DMS153 (cell line): ENCODE data around the gene PFDN6.
A peak's percentile ranks its signal among the peaks of the same experiment; 100 is the strongest.

Experiments used
- DNase-seq: peaks from one replicate; lab custom pipeline; 2025; lab: John Stamatoyannopoulos, UW

Gene PFDN6

DNA sequence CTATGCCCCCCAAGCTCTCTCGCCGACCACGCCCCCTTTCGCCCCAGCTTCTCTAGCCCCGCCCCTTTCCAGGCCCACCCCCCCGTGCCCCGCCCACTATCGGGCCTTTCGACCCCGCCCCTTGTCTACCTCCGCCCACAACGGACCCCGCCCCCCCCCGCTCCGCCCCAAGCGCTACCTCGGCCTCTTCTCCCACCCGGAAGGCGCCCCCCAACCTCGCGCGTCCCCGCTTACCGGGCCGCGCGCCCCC lies 27.9 kb downstream of the PFDN6 start:
- DNase-seq, result no peak

DNA sequence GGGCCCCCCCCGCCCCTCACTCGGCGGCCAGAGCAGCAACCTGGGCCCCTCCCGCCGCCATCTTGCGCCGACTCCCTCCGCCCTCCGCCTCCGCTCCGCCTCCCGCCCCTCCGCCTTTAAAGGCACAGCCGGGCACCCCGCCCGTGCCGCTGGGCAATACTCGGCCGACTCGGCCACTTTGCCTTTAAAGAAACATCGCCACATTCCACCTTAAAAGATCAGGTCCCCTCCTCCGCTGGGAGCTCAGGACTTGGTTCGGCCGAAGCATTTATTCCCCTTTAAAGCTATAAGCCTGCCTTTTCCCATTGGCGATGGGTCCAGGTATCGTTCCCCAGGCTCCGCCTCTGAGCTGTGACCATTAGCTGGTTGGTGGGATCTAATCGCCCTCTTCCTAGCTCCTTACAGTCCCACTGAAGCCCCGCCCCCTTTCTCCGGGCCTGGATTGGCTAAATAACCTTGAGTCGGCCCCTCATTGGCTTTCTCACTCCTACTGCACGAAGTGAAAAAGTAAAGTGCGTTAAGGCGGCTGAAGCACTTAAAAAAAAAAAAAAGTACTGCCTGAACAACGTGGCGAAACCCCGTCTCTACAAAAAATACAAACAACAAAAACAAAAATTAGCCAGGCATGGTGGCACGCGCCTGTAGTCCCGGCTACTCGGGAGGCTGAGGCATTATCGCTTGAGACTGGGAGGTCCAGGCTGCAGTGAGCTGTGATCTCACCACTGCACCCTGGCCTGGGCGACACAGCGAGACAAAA lies 28.4 kb downstream of the PFDN6 start, which contains the start of gene ZBTB22:
ZBTB22 (minus strand) TSS at position 76 of the 757 bp plus-strand sequence. CDS start 828 bp downstream, outside the sequence.
- DNase-seq, result peak; percentile 95

DNA sequence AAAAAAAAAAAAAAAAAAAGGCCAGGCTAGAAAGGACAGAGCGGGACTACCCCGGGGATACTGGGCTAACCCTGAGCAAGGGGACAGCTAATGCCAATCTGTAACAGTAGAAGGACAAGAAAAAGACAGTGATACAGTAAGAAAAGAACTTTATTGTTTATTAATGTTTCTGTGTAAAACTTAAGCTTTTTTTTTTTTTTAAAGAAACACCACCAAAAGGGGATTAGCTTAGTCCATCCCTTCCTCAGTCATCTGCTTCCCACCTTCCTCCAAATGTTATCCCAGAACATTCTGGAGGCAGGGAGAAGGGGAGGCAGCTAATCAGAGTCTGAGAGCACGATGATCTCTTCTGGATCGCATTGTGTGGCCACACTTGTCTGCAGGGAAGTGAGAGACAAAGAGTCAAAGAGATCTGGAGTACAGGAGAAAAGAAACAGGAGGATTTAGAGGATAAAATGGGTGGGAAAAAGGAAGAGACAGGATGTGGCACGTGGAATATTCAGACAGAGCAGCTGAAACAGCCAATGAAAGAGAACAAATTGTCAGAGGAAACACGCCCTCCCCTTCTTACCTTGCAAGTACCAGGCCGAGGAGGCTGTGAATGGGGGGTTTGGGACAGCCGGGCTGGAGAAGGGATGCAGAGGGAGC lies 29.1 kb downstream of the PFDN6 start:
- no peak for DNase-seq

DNA sequence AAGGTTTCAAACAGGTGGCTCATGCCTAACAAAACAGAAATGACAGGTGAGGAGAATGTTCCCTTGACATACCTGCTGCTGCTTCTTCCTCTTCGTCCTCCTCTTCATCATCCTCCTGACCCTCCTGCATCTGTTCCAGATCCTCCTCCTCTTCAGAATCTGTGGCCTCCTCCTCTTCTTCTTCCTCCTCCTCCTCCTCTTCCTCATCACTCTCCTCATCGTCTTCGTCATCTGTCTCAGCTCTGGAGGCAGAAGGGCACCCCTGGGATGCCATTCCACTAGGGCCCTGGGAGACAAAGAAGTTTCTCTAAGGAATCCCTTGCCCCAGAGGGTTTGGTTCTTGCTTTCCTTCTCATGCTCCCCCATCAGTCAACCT lies 30.5 kb downstream of the PFDN6 start:
- DNase-seq, result no peak

DNA sequence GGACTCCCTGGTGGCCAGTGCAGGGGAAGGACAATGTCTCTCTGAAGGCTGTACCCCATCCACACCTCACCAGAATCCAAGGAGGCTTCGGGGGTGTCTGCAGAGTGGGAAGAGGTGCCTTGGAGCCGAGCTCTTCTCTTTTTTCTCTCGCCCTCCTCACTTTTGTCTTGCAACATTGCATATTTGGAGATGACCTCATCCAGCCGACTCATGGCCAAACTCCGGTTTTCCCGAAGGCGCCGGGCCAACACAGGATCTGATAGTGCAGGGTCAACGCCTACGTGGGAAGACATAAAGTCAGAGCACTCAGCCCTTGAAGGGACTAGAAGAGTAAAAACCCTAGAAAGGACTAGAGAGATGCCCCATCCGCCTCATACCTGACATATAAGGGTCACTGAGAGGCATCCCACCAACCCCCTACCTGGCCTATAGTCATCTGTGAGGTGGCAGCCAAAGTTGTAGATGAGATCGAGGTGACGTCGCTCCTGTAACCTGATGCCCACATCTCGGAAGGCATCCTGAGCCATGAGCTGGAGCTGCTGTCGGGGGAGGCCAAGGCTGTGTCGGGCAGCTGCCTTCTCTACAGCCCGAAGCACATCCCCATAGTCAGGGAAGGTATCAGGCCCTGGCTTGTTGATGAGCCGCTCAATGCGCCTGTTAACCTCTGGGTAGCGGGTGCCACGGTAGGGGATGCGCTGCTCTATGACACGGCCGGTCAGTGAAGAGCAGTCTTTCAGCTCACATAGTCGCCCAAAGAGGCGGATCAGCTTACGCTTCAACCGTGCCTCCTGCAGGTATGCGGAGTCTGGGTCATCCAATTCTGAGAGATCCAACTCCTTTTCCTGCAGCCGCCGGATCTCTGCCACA lies 31.1 kb downstream of the PFDN6 start:
- DNase-seq, result no peak

DNA sequence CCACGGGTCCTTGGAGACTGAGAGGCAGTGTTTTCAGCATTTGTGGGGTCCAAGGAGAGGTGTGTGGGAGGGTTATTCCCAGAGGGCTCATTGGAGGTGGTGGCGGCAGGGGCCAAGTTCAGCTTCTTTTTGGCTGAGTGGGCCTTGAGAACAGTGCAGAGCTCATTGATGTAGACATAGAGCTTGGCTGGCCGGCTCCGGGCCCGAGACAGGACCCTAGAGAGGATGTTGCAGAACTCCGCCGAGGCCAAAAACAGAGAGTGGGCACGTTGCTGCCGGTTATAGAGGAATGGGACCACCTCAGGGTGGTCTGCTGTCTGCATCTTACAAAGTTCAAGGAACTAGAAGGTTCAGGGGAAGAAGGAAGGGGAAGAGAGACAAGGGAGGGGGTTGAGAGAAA lies 31.8 kb downstream of the PFDN6 start:
- DNase-seq, result no peak

DNA sequence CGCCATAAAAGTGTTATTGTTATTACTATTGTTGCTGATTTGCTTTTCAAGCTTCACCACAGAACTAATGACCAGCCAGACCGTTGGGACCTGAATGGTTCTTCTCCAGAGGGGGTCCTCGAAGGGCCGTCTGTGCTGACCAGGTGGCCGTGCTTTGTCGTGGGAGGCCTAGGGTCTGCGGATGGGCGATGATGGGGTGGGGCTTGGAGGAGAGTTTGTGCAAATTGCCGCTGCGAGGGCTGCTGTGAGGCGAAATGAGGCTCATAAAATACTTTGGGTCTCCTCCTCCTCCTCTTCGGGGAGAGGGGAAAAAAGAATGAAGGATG lies 34.2 kb downstream of the PFDN6 start:
- no peak for DNase-seq

DNA sequence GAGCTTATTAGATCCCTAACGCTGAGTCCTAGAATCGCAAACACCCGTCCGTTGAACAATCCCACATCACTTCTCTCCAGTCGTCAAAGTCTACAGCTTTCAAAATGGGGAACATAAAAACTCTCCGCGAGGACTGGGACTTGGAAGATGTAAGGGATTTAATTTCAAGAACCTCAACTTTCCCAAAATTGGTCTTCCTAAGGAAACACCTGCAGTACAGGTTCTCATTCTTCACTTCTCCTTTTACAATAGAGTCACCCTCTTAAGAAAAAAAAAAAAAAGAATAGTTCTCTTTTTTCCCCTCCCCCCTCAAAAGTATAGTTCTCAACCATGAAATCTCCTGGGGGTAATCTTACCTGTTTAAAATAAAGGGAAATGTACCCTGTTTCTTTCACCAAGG lies 34.7 kb downstream of the PFDN6 start:
- no peak for DNase-seq

DNA sequence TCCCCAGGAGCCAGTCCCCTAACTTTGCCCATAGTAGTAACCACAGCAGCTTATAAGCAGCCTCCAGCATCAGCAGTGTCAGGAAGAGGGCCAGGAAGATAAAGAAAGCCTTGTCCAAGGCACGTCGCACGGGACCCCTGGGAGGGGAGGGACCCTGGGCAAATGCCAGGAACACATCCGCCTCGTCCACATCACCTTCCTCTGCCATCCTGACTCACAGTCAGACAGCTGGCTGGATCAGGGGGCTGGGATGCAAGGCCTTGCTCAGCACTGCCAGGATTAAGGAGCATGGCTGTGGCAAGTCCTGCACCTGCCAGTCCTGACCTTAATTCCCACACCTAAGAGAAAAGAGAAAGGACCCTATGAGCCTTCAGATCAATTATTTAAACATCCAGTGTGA lies 39.7 kb downstream of the PFDN6 start:
- DNase-seq, result no peak

DNA sequence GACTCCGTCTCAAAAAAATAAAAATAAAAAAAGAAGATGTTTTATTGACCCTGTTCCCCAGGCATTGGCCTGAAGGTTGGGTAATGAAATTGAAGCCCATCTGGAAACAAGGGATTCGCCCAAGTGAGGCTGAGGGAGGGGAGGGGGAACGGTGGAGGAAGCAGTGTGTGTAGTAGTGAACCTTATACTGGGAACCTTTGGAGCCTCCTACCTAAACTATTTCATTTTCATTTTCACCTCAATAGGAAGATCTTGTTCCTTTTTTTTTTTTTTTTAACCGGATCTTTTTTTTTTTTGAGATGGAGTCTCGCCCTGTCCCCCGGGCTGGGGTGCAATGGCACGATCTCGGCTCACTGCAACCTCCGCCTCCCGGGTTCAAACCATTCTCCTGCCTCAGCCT lies 41.3 kb downstream of the PFDN6 start:
- DNase-seq, result no peak

DNA sequence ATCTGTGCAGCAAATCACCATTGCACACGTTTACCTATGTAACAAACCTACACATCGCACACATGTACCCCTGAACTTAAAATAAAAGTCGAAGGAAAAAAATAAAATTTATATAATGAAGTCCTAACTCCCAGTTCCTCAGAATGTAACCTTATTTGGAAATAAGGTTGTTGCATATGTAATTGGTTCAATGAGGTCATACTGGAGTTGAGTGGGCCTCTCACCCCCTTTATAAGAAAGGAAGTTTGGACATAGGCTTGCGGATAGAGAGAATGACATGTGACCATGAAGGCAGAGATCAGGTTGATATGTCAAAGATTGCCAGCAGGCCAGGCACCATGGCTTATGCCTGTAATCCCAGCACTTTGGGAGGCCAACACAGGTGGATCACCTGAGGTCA lies 44.3 kb downstream of the PFDN6 start:
- no peak for DNase-seq

DNA sequence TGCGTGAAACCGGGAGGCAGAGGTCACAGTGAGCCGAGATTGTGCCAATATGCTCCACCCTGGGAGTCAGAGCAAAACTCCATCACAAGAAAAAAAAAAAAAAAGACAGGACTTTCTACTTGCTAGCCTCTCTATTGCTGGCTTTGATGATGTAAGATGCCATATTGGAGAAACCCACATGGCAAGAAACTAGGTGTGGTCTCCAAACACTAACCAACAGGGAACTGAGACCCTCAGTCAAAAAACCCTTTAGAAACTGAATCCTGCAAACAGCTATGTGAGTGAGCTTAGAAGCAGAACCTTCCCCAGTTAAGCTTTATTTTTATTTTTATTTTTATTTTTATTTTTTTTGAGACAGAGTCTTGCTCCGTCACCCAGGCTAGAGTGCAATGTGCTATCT lies 46.5 kb downstream of the PFDN6 start:
- DNase-seq, result no peak

DNA sequence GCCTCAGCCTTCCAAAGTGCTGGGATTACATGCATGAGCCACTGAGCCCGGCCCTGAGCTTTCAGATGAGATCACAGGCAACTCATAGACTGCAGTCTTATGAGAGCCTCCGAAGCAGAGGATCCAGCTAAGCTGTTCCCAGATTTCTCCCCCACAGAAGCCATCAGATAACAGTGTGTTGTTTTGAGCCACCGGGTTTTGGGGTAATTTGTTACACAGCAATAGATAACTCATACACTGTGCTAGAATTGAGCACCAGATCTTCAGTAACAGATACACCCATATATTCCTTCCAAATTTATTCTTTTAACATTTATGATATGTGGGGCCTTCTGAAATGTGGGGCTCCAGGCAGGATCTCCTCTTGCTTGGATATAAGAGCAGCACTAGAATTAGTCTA lies 47.1 kb downstream of the PFDN6 start:
- DNase-seq, result no peak

DNA sequence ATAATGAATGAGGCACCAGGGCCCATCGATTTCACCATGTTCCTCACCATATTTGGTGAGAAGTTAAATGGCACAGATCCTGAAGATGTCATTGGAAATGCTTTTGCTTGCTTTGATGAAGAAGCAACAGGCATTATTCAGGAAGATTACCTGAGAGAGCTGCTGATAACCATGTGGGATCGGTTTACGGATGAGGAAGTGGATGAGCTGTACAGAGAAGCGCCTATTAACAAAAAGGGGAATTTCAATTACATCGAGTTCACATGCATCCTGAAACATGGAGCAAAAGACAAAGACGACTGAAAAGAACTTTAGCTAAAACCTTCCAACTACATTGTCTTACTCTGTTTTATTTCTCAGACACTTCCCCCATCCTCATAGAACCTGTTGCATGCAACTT lies 49.8 kb downstream of the PFDN6 start:
- no peak for DNase-seq
